WTC11 (cell line): ENCODE measurements around the gene DIP2A.

Experiments used
- MAX ChIP-seq: sonication (generic); formaldehyde crosslinking; IDR thresholded peaks from 2 replicates; pipeline ENCODE4 v1.8.0; 2022; ENCODE audit warnings: mild to moderate bottlenecking, missing genetic modification reagents
- NFYB ChIP-seq: sonication (generic); formaldehyde crosslinking; conservative IDR thresholded peaks from 2 replicates; pipeline ENCODE4 v1.8.0; 2022; ENCODE audit warnings: low read depth, missing genetic modification reagents
- STAT6 ChIP-seq: sonication (generic); formaldehyde crosslinking; conservative IDR thresholded peaks from 2 replicates; pipeline ENCODE4 v1.8.1; 2023; ENCODE audit warnings: mild to moderate bottlenecking, low read depth, missing genetic modification reagents, moderate library complexity
- TCF7 ChIP-seq: sonication (generic); formaldehyde crosslinking; IDR thresholded peaks from 2 replicates; pipeline ENCODE4 v1.8.0; 2022; ENCODE audit warnings: mild to moderate bottlenecking, low read depth, missing genetic modification reagents, moderate library complexity
- TP53 ChIP-seq: sonication (generic); formaldehyde crosslinking; IDR thresholded peaks from 2 replicates; pipeline ENCODE4 v1.8.1; 2023; ENCODE audit warnings: mild to moderate bottlenecking, missing genetic modification reagents
- ZNF263 ChIP-seq: sonication (generic); formaldehyde crosslinking; IDR thresholded peaks from 2 replicates; pipeline ENCODE4 v1.8.1; 2022; ENCODE audit warnings: low read depth, mild to moderate bottlenecking, moderate library complexity, missing genetic modification reagents
- TF ChIP-seq, protein P1 (sequence below): fragments of 200-600 bp; IDR thresholded peaks from 2 replicates; pipeline ENCODE4 v1.8.0; 2022; ENCODE audit warnings: antibody characterized with exemption

DNA sequence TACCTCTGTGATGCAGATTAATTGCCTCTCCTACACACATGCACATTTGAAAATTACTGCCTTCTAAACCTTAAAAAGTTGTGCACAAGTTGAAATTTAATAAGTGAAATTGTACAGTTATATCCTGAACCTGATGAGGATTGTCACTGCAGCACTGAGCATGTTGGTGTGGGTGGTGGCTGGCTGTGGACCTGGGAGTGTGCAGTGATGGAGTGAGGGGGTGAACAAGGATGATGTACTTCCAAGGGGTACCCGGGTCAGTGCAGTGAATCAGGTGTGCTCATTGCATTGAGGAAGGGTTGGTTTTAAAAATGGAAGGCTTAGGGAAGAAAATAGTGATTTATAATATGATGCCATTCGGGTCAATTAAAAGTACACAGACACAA lies 24.1 kb downstream of the DIP2A start:
- no peak for TF ChIP-seq MAX
- TF ChIP-seq NFYB (CRISPR knock-in tag): no peak
- no peak for TF ChIP-seq ZNF263 (CRISPR knock-in tag)
- TF ChIP-seq, protein P1, sequence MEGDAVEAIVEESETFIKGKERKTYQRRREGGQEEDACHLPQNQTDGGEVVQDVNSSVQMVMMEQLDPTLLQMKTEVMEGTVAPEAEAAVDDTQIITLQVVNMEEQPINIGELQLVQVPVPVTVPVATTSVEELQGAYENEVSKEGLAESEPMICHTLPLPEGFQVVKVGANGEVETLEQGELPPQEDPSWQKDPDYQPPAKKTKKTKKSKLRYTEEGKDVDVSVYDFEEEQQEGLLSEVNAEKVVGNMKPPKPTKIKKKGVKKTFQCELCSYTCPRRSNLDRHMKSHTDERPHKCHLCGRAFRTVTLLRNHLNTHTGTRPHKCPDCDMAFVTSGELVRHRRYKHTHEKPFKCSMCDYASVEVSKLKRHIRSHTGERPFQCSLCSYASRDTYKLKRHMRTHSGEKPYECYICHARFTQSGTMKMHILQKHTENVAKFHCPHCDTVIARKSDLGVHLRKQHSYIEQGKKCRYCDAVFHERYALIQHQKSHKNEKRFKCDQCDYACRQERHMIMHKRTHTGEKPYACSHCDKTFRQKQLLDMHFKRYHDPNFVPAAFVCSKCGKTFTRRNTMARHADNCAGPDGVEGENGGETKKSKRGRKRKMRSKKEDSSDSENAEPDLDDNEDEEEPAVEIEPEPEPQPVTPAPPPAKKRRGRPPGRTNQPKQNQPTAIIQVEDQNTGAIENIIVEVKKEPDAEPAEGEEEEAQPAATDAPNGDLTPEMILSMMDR: no peak
- no peak for TF ChIP-seq TP53
- TF ChIP-seq STAT6 (CRISPR knock-in tag): no peak
- TF ChIP-seq TCF7 (CRISPR knock-in tag): no peak
